ENCODE measurements around the gene RELN. TPM values are rescaled to one million over a fixed set of nuclear protein-coding genes. Genes with fewer than 3 reads are reported as not detected.

Gene RELN
- total and polyA plus RNA-seq, 10 donors: 0.03 to 7.6 (median 1.0) TPM

GRCh38 chr7:104034679-104035078 is 45.2 kb upstream of the RELN start:
- WGBS, 5 donors: 77 to 100% (median 90%) methylated on average over 1 of the region's 1 CpG
- Histone ChIP-seq H3K36me3 (no peaks in the 10 kb centered on the region), H3K4me3 (no peak overlapping the region), H3K9me3 (peaks cover 0 to 18% (median 9%) of the 10 kb centered on the region in 8 donors), H3K27ac (no peak overlapping the region), H3K4me1 (no peaks in the 10 kb centered on the region), H3K27me3 (replicated peaks in 1 of 7) (no peaks in the 10 kb centered on the region)
- no peak for DNase-seq
- TF ChIP-seq, protein P1, sequence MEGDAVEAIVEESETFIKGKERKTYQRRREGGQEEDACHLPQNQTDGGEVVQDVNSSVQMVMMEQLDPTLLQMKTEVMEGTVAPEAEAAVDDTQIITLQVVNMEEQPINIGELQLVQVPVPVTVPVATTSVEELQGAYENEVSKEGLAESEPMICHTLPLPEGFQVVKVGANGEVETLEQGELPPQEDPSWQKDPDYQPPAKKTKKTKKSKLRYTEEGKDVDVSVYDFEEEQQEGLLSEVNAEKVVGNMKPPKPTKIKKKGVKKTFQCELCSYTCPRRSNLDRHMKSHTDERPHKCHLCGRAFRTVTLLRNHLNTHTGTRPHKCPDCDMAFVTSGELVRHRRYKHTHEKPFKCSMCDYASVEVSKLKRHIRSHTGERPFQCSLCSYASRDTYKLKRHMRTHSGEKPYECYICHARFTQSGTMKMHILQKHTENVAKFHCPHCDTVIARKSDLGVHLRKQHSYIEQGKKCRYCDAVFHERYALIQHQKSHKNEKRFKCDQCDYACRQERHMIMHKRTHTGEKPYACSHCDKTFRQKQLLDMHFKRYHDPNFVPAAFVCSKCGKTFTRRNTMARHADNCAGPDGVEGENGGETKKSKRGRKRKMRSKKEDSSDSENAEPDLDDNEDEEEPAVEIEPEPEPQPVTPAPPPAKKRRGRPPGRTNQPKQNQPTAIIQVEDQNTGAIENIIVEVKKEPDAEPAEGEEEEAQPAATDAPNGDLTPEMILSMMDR (IDR thresholded peaks at IDR 0.05 in 8 of 11, conservative IDR thresholded peaks at IDR 0.05 in 3 of 11): no peak
- TF ChIP-seq POLR2A (IDR thresholded peaks at IDR 0.05): no peak
- no peak for TF ChIP-seq POLR2AphosphoS5 (IDR thresholded peaks at IDR 0.05)
- intact Hi-C loops (cut with DNase I; ENCODE audit: low total_unique reads): no loop called here

DNA sequence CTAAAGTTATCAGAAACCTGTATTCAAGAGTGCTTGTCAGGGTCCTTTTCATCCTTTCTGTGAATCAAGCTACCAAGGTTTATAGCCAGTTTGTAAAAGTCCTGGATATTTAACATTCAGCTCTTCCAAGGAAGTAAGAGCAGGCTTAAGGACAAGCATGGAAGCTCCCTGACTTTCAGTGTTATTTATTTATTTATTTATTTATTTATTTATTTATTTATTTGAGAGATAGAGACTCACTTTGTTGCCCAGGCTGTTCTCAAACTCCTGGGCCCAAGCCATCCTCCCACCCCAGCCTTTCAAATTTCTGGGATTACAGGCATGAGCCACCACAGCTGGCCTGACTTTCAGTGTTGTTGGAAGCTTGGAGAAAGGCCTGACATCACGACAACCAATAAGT is 44.4 kb upstream of the RELN start:
- Histone ChIP-seq H3K36me3 (no peaks in the 10 kb centered on the region), H3K27me3 (replicated peaks in 1 of 7) (no peaks in the 10 kb centered on the region), H3K9me3 (peaks cover 0 to 18% (median 9%) of the 10 kb centered on the region in 8 donors), H3K4me3 (no peak overlapping the region), H3K4me1 (no peaks in the 10 kb centered on the region), H3K27ac (no peak overlapping the region)
- DNase-seq: no peak
- TF ChIP-seq POLR2A (IDR thresholded peaks at IDR 0.05): no peak
- TF ChIP-seq, protein P1 (IDR thresholded peaks at IDR 0.05 in 8 of 11, conservative IDR thresholded peaks at IDR 0.05 in 3 of 11): no peak
- TF ChIP-seq POLR2AphosphoS5 (IDR thresholded peaks at IDR 0.05): no peak
- 60 to 91% (median 76%) methylated on average over 1 of the region's 1 CpG for WGBS, 5 donors
- intact Hi-C loops (cut with DNase I; ENCODE audit: low total_unique reads): no loop called here

GRCh38 chr7:104032486-104032885 is 43.0 kb upstream of the RELN start:
- Histone ChIP-seq H3K9me3 (peaks cover 0 to 18% (median 9%) of the 10 kb centered on the region in 8 donors), H3K4me3 (no peak overlapping the region), H3K27ac (no peak overlapping the region), H3K27me3 (replicated peaks in 1 of 7) (no peaks in the 10 kb centered on the region), H3K36me3 (no peaks in the 10 kb centered on the region), H3K4me1 (no peaks in the 10 kb centered on the region)
- no peak for DNase-seq
- intact Hi-C loops (cut with DNase I; ENCODE audit: low total_unique reads): no loop called here
- TF ChIP-seq, protein P1 (IDR thresholded peaks at IDR 0.05 in 8 of 11, conservative IDR thresholded peaks at IDR 0.05 in 3 of 11): no peak
- no peak for TF ChIP-seq POLR2A (IDR thresholded peaks at IDR 0.05)
- TF ChIP-seq POLR2AphosphoS5 (IDR thresholded peaks at IDR 0.05): no peak
- WGBS, 5 donors: 56 to 76% (median 63%) methylated on average over 5 of the region's 5 CpGs

DNA sequence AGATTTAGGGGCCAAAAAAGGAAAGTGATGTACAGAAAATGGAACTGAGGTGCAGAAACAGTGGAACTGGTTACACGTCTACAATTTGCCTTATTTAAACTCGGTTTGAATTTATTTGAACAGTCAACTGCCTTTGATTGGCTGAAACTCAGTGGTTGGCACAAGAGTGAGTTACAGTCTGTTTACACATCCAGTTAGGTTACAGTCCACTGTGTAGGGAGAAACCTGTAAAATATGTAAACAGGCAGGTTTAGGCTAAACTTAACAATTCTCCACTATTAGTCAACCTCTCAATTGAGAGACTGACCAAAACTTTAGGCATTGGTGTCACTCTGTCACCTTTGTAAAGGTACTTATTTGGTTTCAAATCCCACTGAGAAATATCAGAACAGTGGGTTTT is 40.3 kb upstream of the RELN start:
- no peaks in the 10 kb centered on the region for H3K27me3 ChIP-seq (replicated peaks in 1 of 7)
- WGBS, 5 donors: 82 to 91% (median 84%) methylated on average over 2 of the region's 2 CpGs
- no peak for DNase-seq
- TF ChIP-seq, protein P1 (IDR thresholded peaks at IDR 0.05 in 8 of 11, conservative IDR thresholded peaks at IDR 0.05 in 3 of 11): no peak
- TF ChIP-seq POLR2A (IDR thresholded peaks at IDR 0.05) (no peak), POLR2AphosphoS5 (IDR thresholded peaks at IDR 0.05) (no peak)
- H3K9me3 ChIP-seq: peaks cover 0 to 9% (median 3%) of the 10 kb centered on the region in 8 donors
- intact Hi-C loops (cut with DNase I; ENCODE audit: low total_unique reads): no loop called here
- H3K27ac ChIP-seq: no peak overlapping the region
- H3K4me1 ChIP-seq: no peaks in the 10 kb centered on the region
- H3K4me3 ChIP-seq: no peak overlapping the region
- no peaks in the 10 kb centered on the region for H3K36me3 ChIP-seq

Measured in spleen (tissue), 11 donors.